Measurements from ENCODE around the gene CPT2. TPM values are rescaled to one million over a fixed set of nuclear protein-coding genes. Genes with fewer than 3 reads are reported as not detected.

Gene CPT2
- polyA plus RNA-seq, 2 of the 4 experiments (the other 2 are of a cell fraction) = 5.9 to 8.4 TPM

DNA sequence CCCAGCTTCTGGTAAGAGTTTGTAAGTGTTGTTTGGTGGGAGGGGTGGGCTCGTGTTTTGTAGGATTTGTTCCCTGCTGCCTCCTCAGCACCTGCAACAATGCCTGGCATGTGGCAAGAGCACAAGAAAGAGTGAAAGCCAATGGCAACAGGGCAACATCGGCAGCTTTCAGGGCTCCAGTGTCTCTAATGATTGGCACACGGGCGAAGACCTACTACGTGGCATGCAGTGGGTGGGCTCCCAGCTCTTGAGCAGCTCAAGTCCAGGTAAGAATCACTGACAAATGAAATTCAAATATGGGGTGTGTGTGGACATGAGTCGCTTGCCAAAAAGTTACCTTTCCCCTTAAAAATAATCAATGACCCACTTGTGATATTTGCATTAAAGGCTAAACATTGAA is 30.3 kb upstream of the CPT2 start:
- POLR2A ChIA-PET = no interaction called here
- TF ChIP-seq, protein P1, sequence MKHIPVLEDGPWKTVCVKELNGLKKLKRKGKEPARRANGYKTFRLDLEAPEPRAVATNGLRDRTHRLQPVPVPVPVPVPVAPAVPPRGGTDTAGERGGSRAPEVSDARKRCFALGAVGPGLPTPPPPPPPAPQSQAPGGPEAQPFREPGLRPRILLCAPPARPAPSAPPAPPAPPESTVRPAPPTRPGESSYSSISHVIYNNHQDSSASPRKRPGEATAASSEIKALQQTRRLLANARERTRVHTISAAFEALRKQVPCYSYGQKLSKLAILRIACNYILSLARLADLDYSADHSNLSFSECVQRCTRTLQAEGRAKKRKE (CRISPR knock-in tag; IDR thresholded peaks at IDR 0.05; ENCODE audit: low read depth) = no peak
- TF ChIP-seq NPAS2 (CRISPR knock-in tag; IDR thresholded peaks at IDR 0.05; ENCODE audit: borderline replicate concordance) = no peak
- TF ChIP-seq POLR2AphosphoS2 (conservative IDR thresholded peaks at IDR 0.05; ENCODE audit: low read length) = no peak
- TF ChIP-seq RFX5 (IDR thresholded peaks at IDR 0.05) = no peak
- TF ChIP-seq, protein P2, sequence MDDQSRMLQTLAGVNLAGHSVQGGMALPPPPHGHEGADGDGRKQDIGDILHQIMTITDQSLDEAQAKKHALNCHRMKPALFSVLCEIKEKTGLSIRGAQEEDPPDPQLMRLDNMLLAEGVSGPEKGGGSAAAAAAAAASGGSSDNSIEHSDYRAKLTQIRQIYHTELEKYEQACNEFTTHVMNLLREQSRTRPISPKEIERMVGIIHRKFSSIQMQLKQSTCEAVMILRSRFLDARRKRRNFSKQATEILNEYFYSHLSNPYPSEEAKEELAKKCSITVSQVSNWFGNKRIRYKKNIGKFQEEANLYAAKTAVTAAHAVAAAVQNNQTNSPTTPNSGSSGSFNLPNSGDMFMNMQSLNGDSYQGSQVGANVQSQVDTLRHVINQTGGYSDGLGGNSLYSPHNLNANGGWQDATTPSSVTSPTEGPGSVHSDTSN (IDR thresholded peaks at IDR 0.05) = no peak
- no peak for TF ChIP-seq KDM5A (IDR thresholded peaks at IDR 0.05)
- TF ChIP-seq ZSCAN20 (CRISPR knock-in tag; IDR thresholded peaks at IDR 0.05) = no peak
- TF ChIP-seq HOXB13 (CRISPR knock-in tag; IDR thresholded peaks at IDR 0.05; ENCODE audit: low read depth) = no peak
- no peak for TF ChIP-seq HOXB5 (CRISPR knock-in tag; IDR thresholded peaks at IDR 0.05)
- TF ChIP-seq EHF (CRISPR knock-in tag; IDR thresholded peaks at IDR 0.05) = no peak
- TF ChIP-seq, protein P3, sequence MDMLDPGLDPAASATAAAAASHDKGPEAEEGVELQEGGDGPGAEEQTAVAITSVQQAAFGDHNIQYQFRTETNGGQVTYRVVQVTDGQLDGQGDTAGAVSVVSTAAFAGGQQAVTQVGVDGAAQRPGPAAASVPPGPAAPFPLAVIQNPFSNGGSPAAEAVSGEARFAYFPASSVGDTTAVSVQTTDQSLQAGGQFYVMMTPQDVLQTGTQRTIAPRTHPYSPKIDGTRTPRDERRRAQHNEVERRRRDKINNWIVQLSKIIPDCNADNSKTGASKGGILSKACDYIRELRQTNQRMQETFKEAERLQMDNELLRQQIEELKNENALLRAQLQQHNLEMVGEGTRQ (IDR thresholded peaks at IDR 0.05) = no peak
- TF ChIP-seq EP300 (IDR thresholded peaks at IDR 0.05) = no peak
- TF ChIP-seq POLR2A (IDR thresholded peaks at IDR 0.05; ENCODE audit: low read length) = no peak
- H3K9me3 ChIP-seq = no peaks in the 10 kb centered on the region
- FAIRE-seq = no peak
- no peak for ATAC-seq
- H3K4me3 ChIP-seq = no peak overlapping the region
- no peak for DNase-seq (ENCODE audit: low read depth in 1 of 2, low spot score in 1 of 2)
- CTCF ChIA-PET = interaction anchor here (0.5 to 2.1 kb wide), 4 partner anchors 10 to 254 kb away, joined by 3 to 7 read pairs (median 4); no protein-coding TSS in a partner anchor
- WGBS (ENCODE audit: missing lambda C conversion rate) = 83% methylated on average over 5 of the region's 6 CpGs
- no peak overlapping the region for H3K4me2 ChIP-seq
- peaks cover 15% of the 10 kb centered on the region for H3K4me1 ChIP-seq
- H3K27ac ChIP-seq = no peak overlapping the region

DNA sequence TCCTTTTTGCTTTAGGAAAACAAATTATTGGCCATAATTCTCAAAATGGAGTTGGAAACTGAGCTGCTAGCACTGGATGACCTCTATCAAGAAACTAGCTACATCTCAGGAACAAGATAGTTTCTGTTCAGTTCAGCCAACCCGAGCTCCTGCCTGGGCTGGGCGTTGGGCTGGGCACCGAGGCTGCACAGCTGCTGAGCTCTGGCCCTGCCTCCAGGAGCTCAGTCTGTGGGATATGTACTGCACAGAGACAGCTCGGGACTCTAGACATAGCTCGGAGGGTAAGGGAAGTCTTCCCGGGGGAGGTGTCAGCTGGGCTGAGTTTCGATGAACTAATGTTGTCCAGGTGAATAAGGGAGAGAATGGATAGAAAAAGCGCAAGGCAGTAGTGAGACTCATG is 29.7 kb upstream of the CPT2 start:
- FAIRE-seq = no peak
- CTCF ChIA-PET = interaction anchor here (0.8 to 2.1 kb wide), 3 partner anchors 10 to 15 kb away, joined by 3 to 7 read pairs (median 6); no protein-coding TSS in a partner anchor

DNA sequence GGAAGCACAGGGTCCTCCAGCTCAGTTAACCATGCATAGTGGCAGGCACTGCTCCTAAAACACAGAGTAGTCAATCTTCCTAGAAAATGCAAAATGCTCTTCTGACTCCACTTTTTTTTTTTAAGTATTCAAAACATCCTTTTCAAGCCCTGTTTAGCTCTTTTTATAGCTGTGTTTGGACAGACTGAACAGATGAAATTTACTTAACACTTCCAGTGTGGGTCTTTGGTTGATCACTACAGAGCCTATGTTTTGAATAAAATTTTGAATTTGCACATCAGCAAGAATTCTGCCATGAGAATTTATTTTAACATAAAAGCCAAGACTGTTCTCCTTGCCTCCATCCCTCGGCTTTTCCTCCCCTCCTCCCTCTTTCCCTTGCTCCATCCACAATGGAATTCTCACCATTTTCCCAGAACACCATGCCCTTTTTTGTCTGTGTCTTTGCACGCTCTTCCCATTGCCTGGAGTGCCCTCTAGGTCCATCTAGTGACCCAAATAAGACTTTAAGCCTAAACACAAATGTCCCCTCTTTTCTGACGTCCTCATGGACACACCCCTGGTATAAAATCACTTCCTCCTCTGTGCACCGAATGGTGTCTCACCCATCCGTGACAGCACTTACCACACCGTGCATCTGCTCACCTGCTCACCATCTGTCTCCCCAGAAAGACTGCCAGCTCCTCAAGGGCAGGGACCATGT is 24.0 kb upstream of the CPT2 start:
- 6% methylated on average over 6 of the region's 6 CpGs for whole genome bisulfite sequencing (ENCODE audit: missing lambda C conversion rate)

More for the DNA sequence above, 29.7 kb upstream of the CPT2 start:
- no peak; a peak in 1 of 6 replicates for ATAC-seq
- Histone ChIP-seq H3K27ac (no peak overlapping the region), H3K4me3 (no peak overlapping the region), H3K9me3 (no peaks in the 10 kb centered on the region), H3K4me1 (peaks cover 15% of the 10 kb centered on the region), H3K4me2 (no peak overlapping the region)
- 75% methylated on average over 8 of the region's 8 CpGs for WGBS (ENCODE audit: missing lambda C conversion rate)
- TF ChIP-seq FOXS1 (CRISPR knock-in tag; IDR thresholded peaks at IDR 0.05) (no peak), KDM1A (IDR thresholded peaks at IDR 0.05; ENCODE audit: low read depth) (no peak), ZC3H11A (IDR thresholded peaks at IDR 0.05) (no peak)
- DNase-seq (ENCODE audit: low read depth in 1 of 2, low spot score in 1 of 2) = no peak
- POLR2A ChIA-PET = no interaction called here

More for the DNA sequence above, 24.0 kb upstream of the CPT2 start:
- Histone ChIP-seq H3K4me2 (peak overlapping the region; percentile 77), H3K9me3 (no peaks in the 10 kb centered on the region), H3K4me3 (no peak overlapping the region), H3K27ac (peak overlapping the region; percentile 67 to 76), H3K4me1 (peaks cover 37% of the 10 kb centered on the region)
- ChIA-PET POLR2A (no interaction called here), CTCF (interaction anchor here (0.7 to 2.3 kb wide), 14 partner anchors 10 to 267 kb away, joined by 3 to 8 read pairs (median 3); partner anchors contain the start of gene ECHDC2)
- FAIRE-seq = no peak
- ATAC-seq = peak; percentile 65 to 83
- TF ChIP-seq HOXB5 (CRISPR knock-in tag; IDR thresholded peaks at IDR 0.05) (no peak), RAD21 (conservative IDR thresholded peaks at IDR 0.05 in 1 of 2, IDR thresholded peaks at IDR 0.05 in 1 of 2) (peak; percentile 71), SMC3 (IDR thresholded peaks at IDR 0.05) (peak; percentile 62)
- TF ChIP-seq, protein P4, sequence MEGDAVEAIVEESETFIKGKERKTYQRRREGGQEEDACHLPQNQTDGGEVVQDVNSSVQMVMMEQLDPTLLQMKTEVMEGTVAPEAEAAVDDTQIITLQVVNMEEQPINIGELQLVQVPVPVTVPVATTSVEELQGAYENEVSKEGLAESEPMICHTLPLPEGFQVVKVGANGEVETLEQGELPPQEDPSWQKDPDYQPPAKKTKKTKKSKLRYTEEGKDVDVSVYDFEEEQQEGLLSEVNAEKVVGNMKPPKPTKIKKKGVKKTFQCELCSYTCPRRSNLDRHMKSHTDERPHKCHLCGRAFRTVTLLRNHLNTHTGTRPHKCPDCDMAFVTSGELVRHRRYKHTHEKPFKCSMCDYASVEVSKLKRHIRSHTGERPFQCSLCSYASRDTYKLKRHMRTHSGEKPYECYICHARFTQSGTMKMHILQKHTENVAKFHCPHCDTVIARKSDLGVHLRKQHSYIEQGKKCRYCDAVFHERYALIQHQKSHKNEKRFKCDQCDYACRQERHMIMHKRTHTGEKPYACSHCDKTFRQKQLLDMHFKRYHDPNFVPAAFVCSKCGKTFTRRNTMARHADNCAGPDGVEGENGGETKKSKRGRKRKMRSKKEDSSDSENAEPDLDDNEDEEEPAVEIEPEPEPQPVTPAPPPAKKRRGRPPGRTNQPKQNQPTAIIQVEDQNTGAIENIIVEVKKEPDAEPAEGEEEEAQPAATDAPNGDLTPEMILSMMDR (IDR thresholded peaks at IDR 0.05) = peak; percentile 45
- DNase-seq (ENCODE audit: low read depth in 1 of 2, low spot score in 1 of 2) = peak; percentile 59 to 86

All from A549 (cell line).